PC-9 (cell line): Measurements from ENCODE around the gene MED13L. TPM values are rescaled to one million over a fixed set of nuclear protein-coding genes. Genes with fewer than 3 reads are reported as not detected.

Experiments used
- BruUV-seq: library from RNA; stranded (reverse); fragments of 400-500 nt; replicated peaks from 2 replicates; lab custom pipeline; 2021; lab: Mats Ljungman, UMichigan
- CTCF ChIA-PET: fragments of 300-600 bp; sonication (Branson Sonifier 250); formaldehyde crosslinking; loops from one replicate; lab custom pipeline; 2022; ENCODE audit warnings: antibody characterized with exemption; lab: Charles Lee
- POLR2A ChIA-PET: fragments of 300-600 bp; sonication (Branson Sonifier 250); formaldehyde crosslinking; loops from one replicate; lab custom pipeline; 2022; ENCODE audit warnings: antibody characterized with exemption; ENCODE audit not compliant: unreplicated experiment; lab: Charles Lee
- DNase-seq, 2 experiments: peaks; one replicate each; pipeline versions ENCODE4 v3.0.0 to v3.0.0-alpha.2; 2015 to 2022; ENCODE audit warnings: mixed read lengths in 1 of 2
- H2AFZ ChIP-seq: fragments of 200-600 bp; sonication (generic); 2 replicates; pipeline ENCODE4 v1.8.1; 2017; ENCODE audit warnings: antibody characterized with exemption
- H3F3A ChIP-seq: fragments of 200-600 bp; sonication (generic); 2 replicates; pipeline ENCODE4 v1.8.1; 2017; ENCODE audit warnings: antibody characterized with exemption, mild to moderate bottlenecking, low read depth; ENCODE audit not compliant: insufficient read depth
- H3K27ac ChIP-seq: fragments of 200-600 bp; sonication (generic); 2 replicates; pipeline ENCODE4 v1.6.1; 2016; ENCODE audit warnings: mixed run types
- H3K27me3 ChIP-seq: fragments of 200-600 bp; sonication (generic); 2 replicates; pipeline ENCODE4 v1.6.1; 2016; ENCODE audit warnings: low read depth, mixed run types; ENCODE audit not compliant: insufficient read depth
- H3K36me3 ChIP-seq: fragments of 200-600 bp; sonication (generic); 2 replicates; pipeline ENCODE4 v1.6.1; 2016; ENCODE audit warnings: low read depth, mixed run types
- H3K4me1 ChIP-seq: fragments of 200-600 bp; sonication (generic); replicated peaks from 2 replicates; pipeline ENCODE4 v1.6.1; 2016; ENCODE audit warnings: mixed run types; ENCODE audit not compliant: insufficient read depth
- H3K4me2 ChIP-seq: fragments of 200-600 bp; sonication (generic); 2 replicates; pipeline ENCODE4 v1.6.1; 2017; ENCODE audit warnings: mixed run types
- H3K4me3 ChIP-seq: fragments of 200-600 bp; sonication (generic); 2 replicates; pipeline ENCODE4 v1.6.1; 2016; ENCODE audit warnings: mixed run types
- H3K79me2 ChIP-seq: fragments of 200-600 bp; sonication (generic); 2 replicates; pipeline ENCODE4 v1.6.1; 2017; ENCODE audit warnings: low read depth, mixed run types
- H3K9me2 ChIP-seq: fragments of 200-600 bp; sonication (generic); 2 replicates; pipeline ENCODE4 v1.8.1; 2017; ENCODE audit warnings: mild to moderate bottlenecking; ENCODE audit not compliant: insufficient read depth
- H3K9me3 ChIP-seq: fragments of 200-600 bp; sonication (generic); 2 replicates; pipeline ENCODE4 v1.8.1; 2016; ENCODE audit warnings: low read depth; ENCODE audit not compliant: insufficient read depth
- H4K20me1 ChIP-seq: fragments of 200-600 bp; sonication (generic); 2 replicates; pipeline ENCODE4 v1.8.1; 2017; ENCODE audit not compliant: insufficient read depth
- EZH2 ChIP-seq: fragments of 200-600 bp; sonication (generic); IDR thresholded peaks from 2 replicates; pipeline ENCODE4 v1.8.0; 2017; ENCODE audit warnings: antibody characterized with exemption, low read depth
- intact Hi-C: fragments of 100-400 bp; cut with micrococcal nuclease; formaldehyde crosslinking; loops from one replicate; pipeline ENCODE4 v1.10.0; 2022; ENCODE audit not compliant: unreplicated experiment
- total RNA-seq: library from RNA; stranded (reverse); gene quantifications from 2 replicates; pipeline ENCODE4 v1.2.3, GENCODE V29; 2021
- TF ChIP-seq, protein P1 (sequence below): fragments of 200-600 bp; sonication (generic); conservative IDR thresholded peaks from 2 replicates; pipeline ENCODE4 v1.6.1; 2017; ENCODE audit warnings: mixed run types, antibody characterized with exemption, mild to moderate bottlenecking, moderate library complexity

MED13L gene
- total RNA-seq, 1 experiment from 2014 or later, result 89.5 TPM

DNA sequence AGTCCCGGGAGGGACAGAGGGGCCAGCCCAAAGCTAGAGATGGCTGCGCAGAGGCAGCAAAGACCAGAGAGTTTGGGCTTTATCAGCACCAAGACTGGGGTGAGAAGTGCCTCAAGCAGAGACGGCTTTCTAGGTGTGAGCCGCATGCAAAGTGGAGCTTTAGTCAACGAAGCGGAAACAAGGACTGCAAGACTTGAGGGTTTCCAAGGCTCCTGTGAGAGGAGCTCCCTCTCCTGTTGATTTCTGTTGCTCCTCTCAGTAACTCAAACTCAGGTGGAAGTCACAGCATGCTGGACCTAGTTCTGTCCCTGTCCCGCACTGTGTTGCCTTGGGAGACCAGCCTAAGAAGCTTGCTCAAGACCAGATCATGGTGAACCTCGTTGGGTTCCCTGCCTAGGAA, 327.8 kb downstream of the MED13L start:
- ChIA-PET POLR2A (no interaction called here), CTCF (no interaction called here)
- Histone ChIP-seq H4K20me1 (no peaks in the 10 kb centered on the region), H2AFZ (no peak overlapping the region), H3K79me2 (no peaks in the 10 kb centered on the region), H3K4me1 (no peaks in the 10 kb centered on the region), H3K4me2 (no peak overlapping the region), H3K9me3 (no peaks in the 10 kb centered on the region), H3F3A (no peaks in the 10 kb centered on the region), H3K27me3 (no peaks in the 10 kb centered on the region), H3K4me3 (no peak overlapping the region), H3K9me2 (no peaks in the 10 kb centered on the region), H3K36me3 (no peaks in the 10 kb centered on the region), H3K27ac (no peak overlapping the region)
- no peak for TF ChIP-seq EZH2
- TF ChIP-seq, protein P1, sequence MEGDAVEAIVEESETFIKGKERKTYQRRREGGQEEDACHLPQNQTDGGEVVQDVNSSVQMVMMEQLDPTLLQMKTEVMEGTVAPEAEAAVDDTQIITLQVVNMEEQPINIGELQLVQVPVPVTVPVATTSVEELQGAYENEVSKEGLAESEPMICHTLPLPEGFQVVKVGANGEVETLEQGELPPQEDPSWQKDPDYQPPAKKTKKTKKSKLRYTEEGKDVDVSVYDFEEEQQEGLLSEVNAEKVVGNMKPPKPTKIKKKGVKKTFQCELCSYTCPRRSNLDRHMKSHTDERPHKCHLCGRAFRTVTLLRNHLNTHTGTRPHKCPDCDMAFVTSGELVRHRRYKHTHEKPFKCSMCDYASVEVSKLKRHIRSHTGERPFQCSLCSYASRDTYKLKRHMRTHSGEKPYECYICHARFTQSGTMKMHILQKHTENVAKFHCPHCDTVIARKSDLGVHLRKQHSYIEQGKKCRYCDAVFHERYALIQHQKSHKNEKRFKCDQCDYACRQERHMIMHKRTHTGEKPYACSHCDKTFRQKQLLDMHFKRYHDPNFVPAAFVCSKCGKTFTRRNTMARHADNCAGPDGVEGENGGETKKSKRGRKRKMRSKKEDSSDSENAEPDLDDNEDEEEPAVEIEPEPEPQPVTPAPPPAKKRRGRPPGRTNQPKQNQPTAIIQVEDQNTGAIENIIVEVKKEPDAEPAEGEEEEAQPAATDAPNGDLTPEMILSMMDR, result no peak
- no TSS peak for BruUV-seq
- intact Hi-C loops, result no loop called here
- DNase-seq, result no peak

DNA sequence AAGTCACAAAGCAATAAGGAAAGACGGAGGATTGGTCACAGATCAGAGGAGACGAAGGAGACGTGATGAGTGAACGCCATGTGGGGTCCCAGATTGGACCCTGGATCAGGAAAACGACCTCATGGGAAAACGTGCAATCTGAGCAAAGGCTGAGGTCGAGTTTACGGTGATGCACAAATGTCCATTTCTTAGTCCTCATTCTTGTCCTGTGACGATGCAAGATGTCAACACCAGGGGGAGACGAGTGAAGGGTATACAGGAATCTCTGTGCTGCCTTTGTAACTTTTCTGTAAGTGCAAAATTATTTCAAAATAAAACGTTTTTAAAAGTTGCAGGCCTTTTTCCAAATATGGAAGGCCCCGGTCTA, 329.8 kb downstream of the MED13L start:
- TF ChIP-seq, protein P1, result no peak
- BruUV-seq, result no TSS peak
- H3F3A ChIP-seq, result no peaks in the 10 kb centered on the region
- no peaks in the 10 kb centered on the region for H3K36me3 ChIP-seq
- H3K27ac ChIP-seq, result no peak overlapping the region
- H3K27me3 ChIP-seq, result no peaks in the 10 kb centered on the region
- ChIA-PET POLR2A (no interaction called here), CTCF (no interaction called here)
- DNase-seq, result no peak
- no peaks in the 10 kb centered on the region for H3K9me2 ChIP-seq
- no peaks in the 10 kb centered on the region for H3K79me2 ChIP-seq
- intact Hi-C loops, result no loop called here
- H3K4me3 ChIP-seq, result no peak overlapping the region
- no peak overlapping the region for H2AFZ ChIP-seq
- no peaks in the 10 kb centered on the region for H3K4me1 ChIP-seq
- H4K20me1 ChIP-seq, result no peaks in the 10 kb centered on the region
- no peaks in the 10 kb centered on the region for H3K9me3 ChIP-seq
- H3K4me2 ChIP-seq, result no peak overlapping the region

DNA sequence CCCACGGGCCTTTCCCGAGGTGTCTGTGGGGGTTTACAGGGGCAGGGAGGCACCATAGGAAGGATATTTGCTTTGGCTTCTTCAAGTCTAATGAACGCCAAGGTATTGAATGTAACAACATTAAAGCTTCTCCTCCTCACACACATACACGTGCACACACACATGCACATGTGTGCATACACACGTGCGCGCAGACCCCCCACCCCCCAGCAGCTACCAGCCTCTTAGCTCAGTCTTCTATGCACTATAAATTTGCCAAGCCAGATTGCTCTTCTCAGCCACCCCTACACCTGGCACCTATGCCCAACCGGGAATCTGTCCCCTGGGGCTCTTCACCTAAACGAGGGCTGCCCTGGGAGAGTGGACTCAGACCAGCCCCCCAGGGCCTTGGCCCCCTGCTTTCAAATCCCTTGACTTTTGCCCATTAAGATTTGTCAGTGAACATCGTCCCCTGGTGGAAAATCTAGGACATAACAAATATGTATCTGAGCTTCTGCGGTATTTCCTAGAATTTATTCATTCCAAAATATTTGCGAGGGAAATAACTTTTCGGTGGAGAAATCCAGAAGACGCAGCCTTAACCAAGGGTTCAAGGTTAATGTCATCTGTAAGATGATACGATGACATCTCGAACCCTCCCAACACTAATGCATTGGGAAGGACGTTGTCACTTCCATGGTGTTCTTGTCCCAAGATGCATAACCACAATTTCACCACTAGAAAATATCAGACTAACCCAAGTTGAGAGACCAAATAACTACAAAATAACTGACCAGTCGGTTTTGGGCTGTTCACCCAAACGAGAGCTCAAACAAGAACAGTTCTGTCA, 330.4 kb downstream of the MED13L start:
- no peaks in the 10 kb centered on the region for H4K20me1 ChIP-seq
- no peak overlapping the region for H3K27ac ChIP-seq
- H3K36me3 ChIP-seq, result no peaks in the 10 kb centered on the region
- CTCF ChIA-PET, result no interaction called here
- no peak overlapping the region for H3K4me3 ChIP-seq
- BruUV-seq, result no TSS peak
- no peak overlapping the region for H2AFZ ChIP-seq
- intact Hi-C loops, result no loop called here
- no peaks in the 10 kb centered on the region for H3K27me3 ChIP-seq
- no peaks in the 10 kb centered on the region for H3K4me1 ChIP-seq
- no peaks in the 10 kb centered on the region for H3K9me3 ChIP-seq
- no peaks in the 10 kb centered on the region for H3F3A ChIP-seq
- POLR2A ChIA-PET, result no interaction called here
- H3K79me2 ChIP-seq, result no peaks in the 10 kb centered on the region
- H3K9me2 ChIP-seq, result no peaks in the 10 kb centered on the region
- no peak overlapping the region for H3K4me2 ChIP-seq
- DNase-seq, result no peak
- TF ChIP-seq, protein P1, result peak; percentile 71
- no peak for TF ChIP-seq EZH2
